SK-N-SH (cell line): ENCODE measurements around the gene TDRD1. TPM values are rescaled to one million over a fixed set of nuclear protein-coding genes. Genes with fewer than 3 reads are reported as not detected.

Experiments
- CTCF ChIA-PET: fragments of 300-600, 350-600 bp; formaldehyde crosslinking; extraction: SDS; loops from one replicate; lab custom pipeline; 2021; lab: Yijun Ruan, JAX
- POLR2A ChIA-PET: fragments of 350-600 bp; sonication (Branson Sonifier 250); formaldehyde crosslinking; extraction: SDS; loops from one replicate; lab custom pipeline; 2020; ENCODE audit warnings: antibody characterized with exemption, inconsistent platforms; lab: Yijun Ruan, JAX
- DNase-seq: peaks from one replicate; pipeline ENCODE4 v3.0.0; 2012
- H2AFZ ChIP-seq: fragments of 200-600 bp; sonication (generic); 2 replicates; pipeline ENCODE4 v1.8.1; 2016; ENCODE audit warnings: antibody characterized with exemption, mild to moderate bottlenecking, low read depth
- H3F3A ChIP-seq: fragments of 200-600 bp; sonication (generic); replicated peaks from 2 replicates; pipeline ENCODE3; 2016; ENCODE audit warnings: antibody characterized with exemption, mild to moderate bottlenecking; ENCODE audit not compliant: insufficient read depth
- H3K27ac ChIP-seq, 2 experiments: fragments of 200-500 bp in 1 of 2; fragments of 200-600 bp in 1 of 2; sonication (Bioruptor generic) in 1 of 2; sonication (generic), shearing (Covaris generic) in 1 of 2; 2 replicates each; pipeline versions ENCODE4 v1.5.1 to v1.6.1; 2014 to 2016; ENCODE audit warnings: low read depth in 2 of 2, inconsistent platforms in 1 of 2, low read length in 1 of 2, mild to moderate bottlenecking in 1 of 2, mixed read lengths in 1 of 2
- H3K27me3 ChIP-seq: fragments of 200-600 bp; sonication (generic), shearing (Covaris generic); 2 replicates; pipeline ENCODE4 v1.6.1; 2016; ENCODE audit warnings: mixed run types; ENCODE audit not compliant: insufficient read depth
- H3K36me3 ChIP-seq, 2 experiments: fragments of 200-500 bp in 1 of 2; fragments of 200-600 bp in 1 of 2; sonication (Bioruptor generic) in 1 of 2; sonication (generic) in 1 of 2; replicated peaks in 1 of 2; 2 replicates each; pipeline versions ENCODE3 to v1.5.1; 2014 to 2016; ENCODE audit warnings: low read length in 1 of 2, mild to moderate bottlenecking in 1 of 2; ENCODE audit not compliant: insufficient read depth in 2 of 2, control insufficient read depth in 1 of 2
- H3K4me1 ChIP-seq, 2 experiments: fragments of 200-500 bp in 1 of 2; fragments of 200-600 bp in 1 of 2; sonication (Bioruptor generic) in 1 of 2; sonication (generic), shearing (Covaris generic) in 1 of 2; 2 replicates each; pipeline versions ENCODE4 v1.5.1 to v1.6.1; 2014 to 2016; ENCODE audit warnings: low read depth in 1 of 2, low read length in 1 of 2, mixed run types in 1 of 2; ENCODE audit not compliant: insufficient read depth in 2 of 2, control insufficient read depth in 1 of 2
- H3K4me2 ChIP-seq: fragments of 200-600 bp; sonication (generic), shearing (Covaris generic); 2 replicates; pipeline ENCODE4 v1.6.1; 2017; ENCODE audit warnings: mixed run types
- H3K4me3 ChIP-seq, 2 experiments: fragments of 200-500 bp in 1 of 2; fragments of 200-600 bp in 1 of 2; sonication (Bioruptor generic) in 1 of 2; sonication (generic), shearing (Covaris generic) in 1 of 2; 2 replicates each; pipeline versions ENCODE4 v1.5.1 to v1.8.1; 2014 to 2016; ENCODE audit warnings: low read depth in 2 of 2, inconsistent platforms in 1 of 2, low read length in 1 of 2, mild to moderate bottlenecking in 1 of 2, mixed read lengths in 1 of 2, moderate library complexity in 1 of 2
- H3K79me2 ChIP-seq: fragments of 200-600 bp; sonication (generic); 2 replicates; pipeline ENCODE4 v1.8.1; 2017; ENCODE audit warnings: mild to moderate bottlenecking; ENCODE audit not compliant: insufficient read depth
- H3K9ac ChIP-seq: fragments of 200-600 bp; sonication (generic); 2 replicates; pipeline ENCODE4 v1.6.1; 2017; ENCODE audit warnings: mixed run types
- H3K9me2 ChIP-seq: fragments of 200-600 bp; sonication (generic); 2 replicates; pipeline ENCODE4 v1.6.1; 2017; ENCODE audit warnings: mixed run types
- H3K9me3 ChIP-seq: fragments of 200-600 bp; sonication (generic); 2 replicates; pipeline ENCODE4 v1.6.1; 2017; ENCODE audit warnings: mixed run types, mild to moderate bottlenecking, moderate library complexity
- H4K20me1 ChIP-seq: fragments of 200-600 bp; sonication (generic); 2 replicates; pipeline ENCODE4 v1.6.1; 2017; ENCODE audit warnings: mild to moderate bottlenecking, mixed run types; ENCODE audit not compliant: insufficient read depth
- CHD2 ChIP-seq: fragments of 150-350 bp; IDR thresholded peaks from 2 replicates; pipeline ENCODE4 v1.6.1; 2018; ENCODE audit warnings: low read length; ENCODE audit not compliant: partially characterized antibody
- EZH2phosphoT487 ChIP-seq: fragments of 200-600 bp; sonication (generic); IDR thresholded peaks from 2 replicates; pipeline ENCODE4 v1.6.1; 2017; ENCODE audit warnings: low read depth, mixed run types, mild to moderate bottlenecking, antibody characterized with exemption, moderate library complexity, borderline replicate concordance
- FOSL2 ChIP-seq: IDR thresholded peaks from 2 replicates; pipeline ENCODE4 v1.4.0; 2012; ENCODE audit warnings: low read depth, mild to moderate bottlenecking, moderate library complexity, borderline replicate concordance
- JUND ChIP-seq: IDR thresholded peaks from 2 replicates; pipeline ENCODE4 v1.4.0; 2012
- RAD21 ChIP-seq: IDR thresholded peaks from 2 replicates; pipeline ENCODE4 v1.6.1; 2012; ENCODE audit warnings: mild to moderate bottlenecking, low read length
- RXRA ChIP-seq: IDR thresholded peaks from 2 replicates; pipeline ENCODE4 v1.4.0; 2012; ENCODE audit warnings: low read depth, mild to moderate bottlenecking, borderline replicate concordance
- SIN3A ChIP-seq: IDR thresholded peaks from 2 replicates; pipeline ENCODE4 v1.6.1; 2012; ENCODE audit warnings: low read depth, mild to moderate bottlenecking, low read length, moderate library complexity, borderline replicate concordance
- TAF1 ChIP-seq: IDR thresholded peaks from 2 replicates; pipeline ENCODE4 v1.6.1; 2012; ENCODE audit warnings: low read depth, mild to moderate bottlenecking, low read length, moderate library complexity, borderline replicate concordance
- TEAD4 ChIP-seq: IDR thresholded peaks from 2 replicates; pipeline ENCODE4 v1.4.0; 2012; ENCODE audit warnings: mild to moderate bottlenecking, borderline replicate concordance; ENCODE audit not compliant: insufficient read depth
- WGBS: methylation state at CpG from one replicate; pipeline ENCODE4 v1.1.6; 2017; ENCODE audit warnings: low lambda C conversion rate; 5-methylcytosine and 5-hydroxymethylcytosine counted together
- polyA plus RNA-seq, 3 experiments: library from polyadenylated mRNA; depleted of rRNA; stranded (reverse); fragments of >200 nt; gene quantifications; 2 replicates each; pipeline ENCODE4 v1.2.3, GENCODE V29; 2012
- TF ChIP-seq, protein P1 (sequence below): IDR thresholded peaks from 2 replicates; pipeline ENCODE4 v1.4.0; 2012; ENCODE audit warnings: low read depth, borderline replicate concordance
- TF ChIP-seq, protein P2 (sequence below): IDR thresholded peaks from 2 replicates; pipeline ENCODE4; 2012
- TF ChIP-seq, protein P3 (sequence below): fragments of 150-350 bp; IDR thresholded peaks from 2 replicates; pipeline ENCODE4 v1.6.1; 2017; ENCODE audit warnings: antibody characterized with exemption, low read length, low read depth, borderline replicate concordance
- TF ChIP-seq, protein P4 (sequence below): fragments of 200-600 bp; sonication (generic); IDR thresholded peaks from 2 replicates; pipeline ENCODE4 v1.6.1; 2017; ENCODE audit warnings: antibody characterized with exemption, mild to moderate bottlenecking, moderate library complexity
- TF ChIP-seq, protein P5 (sequence below): IDR thresholded peaks from 2 replicates; pipeline ENCODE4 v1.4.0; 2012; ENCODE audit warnings: low read depth, borderline replicate concordance

The TDRD1 gene
- polyA plus RNA-seq, 1 of the 3 experiments (the other 2 are of a cell fraction): not detected

DNA sequence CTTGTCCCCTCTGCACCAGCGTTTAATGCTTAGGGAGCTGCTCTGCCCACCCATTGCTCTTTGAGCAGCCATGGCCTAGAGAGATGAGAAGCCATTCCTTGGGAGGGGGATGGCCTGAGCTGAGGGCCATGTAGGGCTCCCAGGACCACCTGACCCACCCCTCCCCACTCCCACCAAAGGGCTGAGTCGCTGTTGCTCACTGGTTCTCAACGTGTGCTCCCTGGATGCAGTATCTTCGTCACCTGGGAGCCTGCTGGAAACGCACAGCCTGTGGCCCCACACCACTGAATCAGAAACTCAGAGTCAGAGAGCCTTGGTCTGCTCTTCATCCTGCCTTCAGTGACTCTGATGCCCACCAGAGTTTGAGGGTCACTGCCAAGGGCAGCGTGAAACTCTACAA lies 96.9 kb downstream of the TDRD1 start:
- Histone ChIP-seq H3F3A (peaks cover 9% of the 10 kb centered on the region), H3K79me2 (no peaks in the 10 kb centered on the region), H3K4me2 (no peak overlapping the region), H3K27me3 (no peaks in the 10 kb centered on the region; the same call in 1 of the 2 replicates), H3K9ac (no peak overlapping the region), H3K27ac (no peak overlapping the region), H3K4me1 (peaks cover 0 to 4% of the 10 kb centered on the region in 2 experiments; a peak in 1 of 4 replicates), H3K4me3 (no peak overlapping the region), H2AFZ (no peak overlapping the region), H3K9me2 (no peaks in the 10 kb centered on the region), H3K9me3 (no peaks in the 10 kb centered on the region), H4K20me1 (no peaks in the 10 kb centered on the region), H3K36me3 (no peaks in the 10 kb centered on the region)
- no peak for TF ChIP-seq CHD2
- TF ChIP-seq, protein P1, sequence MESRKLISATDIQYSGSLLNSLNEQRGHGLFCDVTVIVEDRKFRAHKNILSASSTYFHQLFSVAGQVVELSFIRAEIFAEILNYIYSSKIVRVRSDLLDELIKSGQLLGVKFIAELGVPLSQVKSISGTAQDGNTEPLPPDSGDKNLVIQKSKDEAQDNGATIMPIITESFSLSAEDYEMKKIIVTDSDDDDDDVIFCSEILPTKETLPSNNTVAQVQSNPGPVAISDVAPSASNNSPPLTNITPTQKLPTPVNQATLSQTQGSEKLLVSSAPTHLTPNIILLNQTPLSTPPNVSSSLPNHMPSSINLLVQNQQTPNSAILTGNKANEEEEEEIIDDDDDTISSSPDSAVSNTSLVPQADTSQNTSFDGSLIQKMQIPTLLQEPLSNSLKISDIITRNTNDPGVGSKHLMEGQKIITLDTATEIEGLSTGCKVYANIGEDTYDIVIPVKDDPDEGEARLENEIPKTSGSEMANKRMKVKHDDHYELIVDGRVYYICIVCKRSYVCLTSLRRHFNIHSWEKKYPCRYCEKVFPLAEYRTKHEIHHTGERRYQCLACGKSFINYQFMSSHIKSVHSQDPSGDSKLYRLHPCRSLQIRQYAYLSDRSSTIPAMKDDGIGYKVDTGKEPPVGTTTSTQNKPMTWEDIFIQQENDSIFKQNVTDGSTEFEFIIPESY: no peak
- TF ChIP-seq, protein P2, sequence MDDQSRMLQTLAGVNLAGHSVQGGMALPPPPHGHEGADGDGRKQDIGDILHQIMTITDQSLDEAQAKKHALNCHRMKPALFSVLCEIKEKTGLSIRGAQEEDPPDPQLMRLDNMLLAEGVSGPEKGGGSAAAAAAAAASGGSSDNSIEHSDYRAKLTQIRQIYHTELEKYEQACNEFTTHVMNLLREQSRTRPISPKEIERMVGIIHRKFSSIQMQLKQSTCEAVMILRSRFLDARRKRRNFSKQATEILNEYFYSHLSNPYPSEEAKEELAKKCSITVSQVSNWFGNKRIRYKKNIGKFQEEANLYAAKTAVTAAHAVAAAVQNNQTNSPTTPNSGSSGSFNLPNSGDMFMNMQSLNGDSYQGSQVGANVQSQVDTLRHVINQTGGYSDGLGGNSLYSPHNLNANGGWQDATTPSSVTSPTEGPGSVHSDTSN: no peak
- CTCF ChIA-PET: no interaction called here
- 85% methylated on average over 2 of the region's 6 CpGs for WGBS
- POLR2A ChIA-PET: no interaction called here
- no peak for DNase-seq

DNA sequence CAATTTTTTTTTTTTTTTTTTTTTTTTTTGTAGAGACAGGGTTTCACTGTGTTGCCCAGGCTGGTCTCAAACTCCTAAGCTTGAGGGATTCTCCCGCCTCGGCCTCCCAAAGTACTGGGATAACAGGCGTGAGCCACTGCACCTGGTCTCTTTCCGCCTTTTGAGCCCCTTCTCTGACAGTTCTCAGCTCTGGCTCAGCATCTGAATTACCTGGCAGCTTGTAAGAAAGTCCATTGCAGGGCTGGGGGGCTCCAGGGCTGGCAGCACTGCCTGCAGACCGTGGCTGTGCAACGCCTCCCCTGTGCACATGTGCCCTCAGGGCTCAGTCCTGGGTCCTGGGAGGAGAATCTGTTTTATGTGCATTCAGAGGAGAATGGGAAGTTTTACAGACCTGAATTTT lies 97.5 kb downstream of the TDRD1 start:
- TF ChIP-seq, protein P3, sequence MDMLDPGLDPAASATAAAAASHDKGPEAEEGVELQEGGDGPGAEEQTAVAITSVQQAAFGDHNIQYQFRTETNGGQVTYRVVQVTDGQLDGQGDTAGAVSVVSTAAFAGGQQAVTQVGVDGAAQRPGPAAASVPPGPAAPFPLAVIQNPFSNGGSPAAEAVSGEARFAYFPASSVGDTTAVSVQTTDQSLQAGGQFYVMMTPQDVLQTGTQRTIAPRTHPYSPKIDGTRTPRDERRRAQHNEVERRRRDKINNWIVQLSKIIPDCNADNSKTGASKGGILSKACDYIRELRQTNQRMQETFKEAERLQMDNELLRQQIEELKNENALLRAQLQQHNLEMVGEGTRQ: no peak
- TF ChIP-seq JUND (no peak), EZH2phosphoT487 (no peak), FOSL2 (no peak), TAF1 (no peak), RXRA (no peak), RAD21 (no peak), SIN3A (no peak), TEAD4 (no peak)
- TF ChIP-seq, protein P4, sequence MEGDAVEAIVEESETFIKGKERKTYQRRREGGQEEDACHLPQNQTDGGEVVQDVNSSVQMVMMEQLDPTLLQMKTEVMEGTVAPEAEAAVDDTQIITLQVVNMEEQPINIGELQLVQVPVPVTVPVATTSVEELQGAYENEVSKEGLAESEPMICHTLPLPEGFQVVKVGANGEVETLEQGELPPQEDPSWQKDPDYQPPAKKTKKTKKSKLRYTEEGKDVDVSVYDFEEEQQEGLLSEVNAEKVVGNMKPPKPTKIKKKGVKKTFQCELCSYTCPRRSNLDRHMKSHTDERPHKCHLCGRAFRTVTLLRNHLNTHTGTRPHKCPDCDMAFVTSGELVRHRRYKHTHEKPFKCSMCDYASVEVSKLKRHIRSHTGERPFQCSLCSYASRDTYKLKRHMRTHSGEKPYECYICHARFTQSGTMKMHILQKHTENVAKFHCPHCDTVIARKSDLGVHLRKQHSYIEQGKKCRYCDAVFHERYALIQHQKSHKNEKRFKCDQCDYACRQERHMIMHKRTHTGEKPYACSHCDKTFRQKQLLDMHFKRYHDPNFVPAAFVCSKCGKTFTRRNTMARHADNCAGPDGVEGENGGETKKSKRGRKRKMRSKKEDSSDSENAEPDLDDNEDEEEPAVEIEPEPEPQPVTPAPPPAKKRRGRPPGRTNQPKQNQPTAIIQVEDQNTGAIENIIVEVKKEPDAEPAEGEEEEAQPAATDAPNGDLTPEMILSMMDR: no peak
- TF ChIP-seq, protein P5, sequence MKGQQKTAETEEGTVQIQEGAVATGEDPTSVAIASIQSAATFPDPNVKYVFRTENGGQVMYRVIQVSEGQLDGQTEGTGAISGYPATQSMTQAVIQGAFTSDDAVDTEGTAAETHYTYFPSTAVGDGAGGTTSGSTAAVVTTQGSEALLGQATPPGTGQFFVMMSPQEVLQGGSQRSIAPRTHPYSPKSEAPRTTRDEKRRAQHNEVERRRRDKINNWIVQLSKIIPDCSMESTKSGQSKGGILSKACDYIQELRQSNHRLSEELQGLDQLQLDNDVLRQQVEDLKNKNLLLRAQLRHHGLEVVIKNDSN: no peak
- 73% methylated on average over 6 of the region's 6 CpGs for WGBS
- H3K4me1 ChIP-seq: no peaks in the 10 kb centered on the region; a peak in 1 of 4 replicates
- no peaks in the 10 kb centered on the region for H3K9me3 ChIP-seq
- DNase-seq: no peak
- peaks cover 3% of the 10 kb centered on the region for H3F3A ChIP-seq
- no peaks in the 10 kb centered on the region; the same call in 1 of the 2 replicates for H3K27me3 ChIP-seq
- no peak overlapping the region for H3K27ac ChIP-seq
- no peaks in the 10 kb centered on the region for H4K20me1 ChIP-seq
- no peak overlapping the region for H3K4me3 ChIP-seq
- no peak overlapping the region for H2AFZ ChIP-seq
- no peaks in the 10 kb centered on the region for H3K36me3 ChIP-seq
- H3K9me2 ChIP-seq: no peaks in the 10 kb centered on the region
- no peak overlapping the region for H3K9ac ChIP-seq
- ChIA-PET CTCF (no interaction called here), POLR2A (no interaction called here)
- H3K79me2 ChIP-seq: no peaks in the 10 kb centered on the region
- no peak overlapping the region for H3K4me2 ChIP-seq
